IMR-90 (cell line): ENCODE data around the gene CTAGE8. TPM values are rescaled to one million over a fixed set of nuclear protein-coding genes. Genes with fewer than 3 reads are reported as not detected.
"Not testable (repeated sequence)": the region's sequence is repeated elsewhere in the genome, so short reads cannot be mapped to it uniquely, and the experiment has no call there.

Experiments used
- ATAC-seq: fragments of 200-7000 bp; cut with Tn5 transposase; 2 replicates; pipeline ENCODE4 v1.9.1; 2020; ENCODE audit warnings: low read depth, mild to moderate bottlenecking, moderate library complexity
- BruUV-seq: library from RNA; stranded (reverse); fragments of 400-500 nt; replicated peaks from 2 replicates; lab custom pipeline; 2021; lab: Mats Ljungman, UMichigan
- CTCF ChIA-PET: fragments of 300-600 bp; formaldehyde crosslinking; extraction: SDS; loops from one replicate; lab custom pipeline; 2021; ENCODE audit warnings: antibody characterized with exemption; lab: Yijun Ruan, JAX
- POLR2A ChIA-PET: fragments of 300-600 bp; sonication (Branson Sonifier 250); formaldehyde crosslinking; loops from one replicate; lab custom pipeline; 2022; ENCODE audit warnings: antibody characterized with exemption; ENCODE audit not compliant: unreplicated experiment; lab: Charles Lee
- DNase-seq: peaks from one replicate; pipeline ENCODE4 v3.0.0; 2013
- H2AFZ ChIP-seq: replicated peaks from 2 replicates; pipeline ENCODE3; 2013; ENCODE audit warnings: low read length, mild to moderate bottlenecking; ENCODE audit not compliant: poor library complexity
- H2AK5ac ChIP-seq: 2 replicates; pipeline ENCODE4 v1.6.1; 2013; ENCODE audit warnings: low read depth, low read length, inconsistent platforms
- H2AK9ac ChIP-seq: replicated peaks from 2 replicates; pipeline ENCODE3; 2013; ENCODE audit warnings: mild to moderate bottlenecking, low read depth, low read length, moderate library complexity; ENCODE audit not compliant: poor library complexity
- H2BK120ac ChIP-seq: 2 replicates; pipeline ENCODE4 v1.6.1; 2013; ENCODE audit warnings: low read depth, low read length, inconsistent platforms
- H2BK15ac ChIP-seq: 3 replicates; pipeline ENCODE4 v1.6.1; 2013; ENCODE audit warnings: low read depth, low read length, inconsistent platforms
- H2BK20ac ChIP-seq: 2 replicates; pipeline ENCODE4 v1.6.1; 2013; ENCODE audit warnings: low read depth, mild to moderate bottlenecking, inconsistent platforms, low read length, moderate library complexity
- H2BK5ac ChIP-seq: 2 replicates; pipeline ENCODE4 v1.6.1; 2013; ENCODE audit warnings: mild to moderate bottlenecking, low read depth, low read length, inconsistent platforms; ENCODE audit not compliant: poor library complexity, severe bottlenecking
- H3K14ac ChIP-seq: replicated peaks from 2 replicates; pipeline ENCODE4 v1.6.1; 2013; ENCODE audit warnings: low read depth, low read length, inconsistent platforms
- H3K18ac ChIP-seq: 2 replicates; pipeline ENCODE4 v1.6.1; 2013; ENCODE audit warnings: low read depth, low read length, control low read depth
- H3K23ac ChIP-seq: 2 replicates; pipeline ENCODE4 v1.6.1; 2013; ENCODE audit warnings: low read depth, low read length, inconsistent platforms
- H3K27ac ChIP-seq: 2 replicates; pipeline ENCODE4 v1.5.1; 2013; ENCODE audit warnings: mild to moderate bottlenecking, control low read depth, low read length; ENCODE audit not compliant: insufficient read depth
- H3K27me3 ChIP-seq: 2 replicates; pipeline ENCODE4 v1.6.1; 2013; ENCODE audit warnings: low read length; ENCODE audit not compliant: control insufficient read depth, insufficient read depth
- H3K36me3 ChIP-seq: 2 replicates; pipeline ENCODE4 v1.6.1; 2013; ENCODE audit warnings: low read length, mixed read lengths; ENCODE audit not compliant: control insufficient read depth, insufficient read depth
- H3K4ac ChIP-seq: 2 replicates; pipeline ENCODE4 v1.6.1; 2013; ENCODE audit warnings: low read depth, low read length, inconsistent platforms
- H3K4me1 ChIP-seq: 2 replicates; pipeline ENCODE4 v1.6.1; 2013; ENCODE audit warnings: low read length, mixed read lengths; ENCODE audit not compliant: control insufficient read depth, insufficient read depth
- H3K4me2 ChIP-seq: 2 replicates; pipeline ENCODE4 v1.6.1; 2013; ENCODE audit warnings: low read depth, mild to moderate bottlenecking, control low read depth, low read length, moderate library complexity
- H3K4me3 ChIP-seq: 2 replicates; pipeline ENCODE4 v1.5.1; 2013; ENCODE audit warnings: low read depth, mild to moderate bottlenecking, control low read depth, low read length, moderate library complexity; ENCODE audit not compliant: insufficient read depth
- H3K56ac ChIP-seq: 2 replicates; pipeline ENCODE4 v1.6.1; 2013; ENCODE audit warnings: low read length, inconsistent platforms; ENCODE audit not compliant: insufficient read depth; ENCODE audit errors: extremely low read depth
- H3K79me1 ChIP-seq, 2 experiments: 2 replicates each; pipeline ENCODE4 v1.6.1; 2013; ENCODE audit warnings: low read length in 2 of 2, inconsistent platforms in 1 of 2, low read depth in 1 of 2
- H3K9ac ChIP-seq: 2 replicates; pipeline ENCODE4 v1.6.1; 2013; ENCODE audit warnings: low read depth, low read length, control low read depth
- H3K9me1 ChIP-seq: 2 replicates; pipeline ENCODE4 v1.6.1; 2013; ENCODE audit warnings: low read length, inconsistent platforms; ENCODE audit not compliant: insufficient read depth
- H3K9me3 ChIP-seq: 2 replicates; pipeline ENCODE4 v1.6.1; 2013; ENCODE audit warnings: low read length; ENCODE audit not compliant: control insufficient read depth, insufficient read depth
- H4K20me1 ChIP-seq: 2 replicates; pipeline ENCODE4 v1.6.1; 2013; ENCODE audit warnings: low read length, inconsistent platforms; ENCODE audit not compliant: insufficient read depth
- H4K5ac ChIP-seq: 2 replicates; pipeline ENCODE4 v1.6.1; 2013; ENCODE audit warnings: mild to moderate bottlenecking, low read depth, low read length, control low read depth
- H4K8ac ChIP-seq, 2 experiments: 2 replicates each; pipeline ENCODE4 v1.6.1; 2013; ENCODE audit warnings: low read depth in 2 of 2, low read length in 2 of 2, control low read depth in 1 of 2, inconsistent platforms in 1 of 2
- H4K91ac ChIP-seq: 2 replicates; pipeline ENCODE4 v1.6.1; 2013; ENCODE audit warnings: low read depth, low read length, inconsistent platforms; ENCODE audit not compliant: insufficient read depth
- WGBS, 2 experiments: methylation state at CpG; one replicate each; pipeline versions ENCODE4 v1.1.5 to v1.1.7; 2013; ENCODE audit warnings: missing lambda C conversion rate in 2 of 2; ENCODE audit not compliant: insufficient read length in 1 of 2; ENCODE audit errors: extremely low coverage in 2 of 2; 5-methylcytosine and 5-hydroxymethylcytosine counted together
- dilution Hi-C: fragments of 300-500 bp; cut with HindIII; formaldehyde crosslinking; loops from one replicate; pipeline ENCODE4 v1.14.3; 2018; ENCODE audit warnings: low sequenced_read_pairs; ENCODE audit not compliant: unreplicated experiment
- in situ Hi-C: fragments of 300-500 bp; cut with MboI; formaldehyde crosslinking; loops from 3 replicates; pipeline ENCODE4 v1.14.3; 2019; ENCODE audit warnings: low sequenced_read_pairs, inconsistent platforms, mixed read lengths
- intact Hi-C: fragments of 100-400 bp; cut with micrococcal nuclease; formaldehyde crosslinking; loops from 2 replicates; pipeline ENCODE4 v1.10.0; 2022
- polyA plus RNA-seq, 3 experiments: library from polyadenylated mRNA; depleted of rRNA; stranded (reverse); fragments of >200 nt; gene quantifications; 2 replicates each; pipeline ENCODE4 v1.2.3, GENCODE V29; 2012; ENCODE audit warnings: low replicate concordance in 1 of 3
- total RNA-seq: library from RNA; depleted of rRNA; stranded (reverse); fragments of >200 nt; gene quantifications from 2 replicates; pipeline ENCODE4 v1.2.3, GENCODE V29; 2012

CTAGE8 gene
- total and polyA plus RNA-seq, 2 of the 4 experiments (the other 2 are of a cell fraction) = not detected

GRCh38 chr7:144291607-144292006 lies 22.5 kb upstream of the CTAGE8 start:
- H3K4me2 ChIP-seq, H3K79me1 ChIP-seq, in situ Hi-C loops, ATAC-seq, H4K91ac ChIP-seq, H4K20me1 ChIP-seq, H2BK120ac ChIP-seq, BruUV-seq, dilution Hi-C loops, H3K36me3 ChIP-seq, H3K27ac ChIP-seq, intact Hi-C loops, H3K4me1 ChIP-seq, H3K27me3 ChIP-seq, H3K9me3 ChIP-seq, H4K5ac ChIP-seq, DNase-seq, CTCF ChIA-PET, H2AFZ ChIP-seq, H3K4ac ChIP-seq, H2BK5ac ChIP-seq, H3K23ac ChIP-seq, POLR2A ChIA-PET, H3K9ac ChIP-seq, H3K14ac ChIP-seq, H3K56ac ChIP-seq, H2BK15ac ChIP-seq, H2AK9ac ChIP-seq, H3K9me1 ChIP-seq, H4K8ac ChIP-seq, H3K4me3 ChIP-seq, H3K18ac ChIP-seq, H2AK5ac ChIP-seq, H2BK20ac ChIP-seq: not testable (repeated sequence)
- no CpG with 5 or more reads among the region's 4 CpGs for WGBS, 2 experiments

DNA sequence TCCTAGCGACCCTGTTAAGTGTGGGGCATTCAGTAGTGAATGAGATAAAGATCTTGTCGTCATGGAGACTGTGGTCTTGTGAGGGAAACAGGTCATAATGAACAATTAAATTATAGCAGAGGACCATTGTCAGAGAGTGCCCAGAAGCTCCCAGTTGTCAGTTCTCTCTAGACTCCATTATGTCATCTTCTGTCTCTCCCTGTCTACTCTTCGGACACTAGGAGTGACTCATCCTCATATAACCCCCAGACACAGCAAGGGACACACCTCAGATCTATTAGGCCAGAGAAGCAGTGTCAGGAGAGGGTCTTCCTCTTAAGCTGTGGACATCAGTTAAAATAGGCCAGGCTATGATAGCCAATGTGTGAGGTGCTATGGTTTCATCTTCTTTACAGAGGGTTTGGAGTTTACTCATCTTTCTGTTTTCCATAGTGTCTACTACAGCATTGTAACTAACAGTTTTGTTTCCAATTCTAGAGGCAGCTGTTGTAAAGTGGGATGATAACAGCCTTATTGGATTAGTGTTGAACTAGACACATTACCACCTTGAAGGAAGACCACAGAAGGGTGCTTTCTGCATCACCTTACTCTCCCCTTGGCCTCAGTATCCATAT lies 18.2 kb upstream of the CTAGE8 start:
- in situ Hi-C loops, intact Hi-C loops, H4K8ac ChIP-seq, H3K4me3 ChIP-seq, H3K79me1 ChIP-seq, H3K27me3 ChIP-seq, BruUV-seq, H3K36me3 ChIP-seq, H2BK5ac ChIP-seq, H2BK20ac ChIP-seq, H3K18ac ChIP-seq, H3K9me3 ChIP-seq, ATAC-seq, H3K9ac ChIP-seq, H2AK9ac ChIP-seq, H3K4ac ChIP-seq, H3K23ac ChIP-seq, H3K27ac ChIP-seq, H4K91ac ChIP-seq, CTCF ChIA-PET, H3K14ac ChIP-seq, dilution Hi-C loops, H2AFZ ChIP-seq, H2BK120ac ChIP-seq, H3K56ac ChIP-seq, H3K4me1 ChIP-seq, DNase-seq, H4K20me1 ChIP-seq, H2AK5ac ChIP-seq, H3K9me1 ChIP-seq, H2BK15ac ChIP-seq, POLR2A ChIA-PET, H4K5ac ChIP-seq, H3K4me2 ChIP-seq: not testable (repeated sequence)
- WGBS, 2 experiments = no CpG with 5 or more reads among the region's 3 CpGs
